Measurements from ENCODE around the gene ANKRD28.

DNA sequence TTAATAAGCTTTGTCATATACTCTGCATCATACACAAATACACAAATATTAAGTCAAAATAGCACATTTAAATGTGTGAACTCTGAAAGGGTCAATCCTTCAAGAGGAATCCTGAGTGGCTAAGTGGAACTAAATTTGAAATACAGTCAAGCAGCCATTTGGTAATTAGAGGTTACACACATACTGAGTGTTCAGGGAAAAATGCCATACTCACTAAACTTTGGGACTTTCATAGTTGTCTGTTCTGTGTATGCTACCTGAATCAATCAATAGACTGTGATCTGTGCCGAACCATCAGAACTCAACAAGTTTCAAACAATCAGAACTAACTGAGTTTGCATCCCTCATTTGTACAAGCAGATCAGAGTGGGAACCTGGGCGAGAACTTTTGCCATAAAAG, 15.3 kb downstream of the ANKRD28 start:
- TF ChIP-seq CTCF (IDR thresholded peaks at IDR 0.05; ENCODE audit: control extremely low read depth in 1 of 3, insufficient read depth in 1 of 3, low read depth in 1 of 3, low read length in 3 of 3) (no peak), CREB1 (IDR thresholded peaks at IDR 0.05) (no peak), GTF2F1 (IDR thresholded peaks at IDR 0.05; ENCODE audit: borderline replicate concordance, low read depth, low read length) (no peak), SIN3A (conservative IDR thresholded peaks at IDR 0.05 in 1 of 2, IDR thresholded peaks at IDR 0.05 in 1 of 2; ENCODE audit: low read depth in 1 of 2, low read length in 2 of 2) (no peak), CHD1 (IDR thresholded peaks at IDR 0.05; ENCODE audit: low read depth, low read length) (no peak), POLR2A (IDR thresholded peaks at IDR 0.05; ENCODE audit: control extremely low read depth in 1 of 2, low read depth in 2 of 2, low read length in 2 of 2) (no peak), RFX5 (IDR thresholded peaks at IDR 0.05; ENCODE audit: borderline replicate concordance, low read depth, low read length) (no peak), SRF (IDR thresholded peaks at IDR 0.05; ENCODE audit: low read depth, low read length) (no peak)
